ENCODE measurements around the gene REXO5. TPM values are rescaled to one million over a fixed set of nuclear protein-coding genes. Genes with fewer than 3 reads are reported as not detected.

The REXO5 gene
- total and polyA plus RNA-seq, 2 donors (not counting 3 experiments of a cell fraction or from before 2014, with no cell fraction given), result 2.3 to 11.5 TPM

DNA sequence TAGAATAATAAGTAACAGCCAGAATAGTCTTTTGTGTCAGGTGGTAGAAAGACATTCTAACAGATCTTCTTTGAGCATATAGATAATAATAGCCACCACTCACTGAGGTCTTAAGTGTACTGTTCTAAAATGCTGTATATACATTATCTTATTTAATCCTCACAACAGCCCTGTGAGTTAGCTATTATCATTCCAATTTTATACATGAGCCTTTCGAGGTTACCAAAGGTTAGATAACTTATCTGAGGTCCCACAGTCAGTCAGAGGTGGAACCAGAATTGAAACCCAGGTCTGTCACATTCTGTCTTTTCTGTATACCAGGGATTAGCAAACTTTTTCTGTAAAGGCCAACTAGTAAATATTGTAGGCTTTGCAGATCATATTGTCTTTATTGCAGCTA is 23.2 kb downstream of the REXO5 start:
- CTCF ChIA-PET, result no interaction called here
- no peak overlapping the region for H3K4me2 ChIP-seq (ENCODE audit: insufficient read depth, low read length)
- no peak for DNase-seq (ENCODE audit: low read depth, low spot score)

More for the DNA sequence above, 23.2 kb downstream of the REXO5 start:
- no TSS peak for BruUV-seq (replicated peaks)
- dilution Hi-C loops (cut with MboI; ENCODE audit: extremely low pct_ligation_motif_present, low sequenced_read_pairs), result no loop called here
- no peak overlapping the region for H2AFZ ChIP-seq (ENCODE audit: low read depth, low read length)
- H3K36me3 ChIP-seq (ENCODE audit: control insufficient read depth in 2 of 2, extremely low read depth in 1 of 2, insufficient read depth in 2 of 2, low read length in 2 of 2), result peaks cover 4 to 9% of the 10 kb centered on the region in 2 experiments
- H3K9me3 ChIP-seq (replicated peaks; ENCODE audit: control insufficient read depth, insufficient read depth, low read length), result no peaks in the 10 kb centered on the region
- H3K9ac ChIP-seq (replicated peaks; ENCODE audit: extremely low read depth, insufficient read depth, low read length), result no peak overlapping the region
- no peaks in the 10 kb centered on the region for H3K27me3 ChIP-seq (ENCODE audit: control insufficient read depth in 2 of 2, insufficient read depth in 2 of 2, low read length in 2 of 2)
- no peaks in the 10 kb centered on the region for H3K4me1 ChIP-seq (ENCODE audit: control insufficient read depth, extremely low read depth, insufficient read depth, low read length)
- no peak overlapping the region for H3K4me3 ChIP-seq (replicated peaks in 1 of 3; ENCODE audit: insufficient read depth in 1 of 3, low read depth in 1 of 3, low read length in 3 of 3)
- no peaks in the 10 kb centered on the region for H4K20me1 ChIP-seq (replicated peaks; ENCODE audit: control insufficient read depth, extremely low read depth, insufficient read depth, low read length)
- H3K79me2 ChIP-seq (ENCODE audit: control insufficient read depth, insufficient read depth, low read length), result no peaks in the 10 kb centered on the region
- POLR2A ChIA-PET, result no interaction called here
- no peak overlapping the region for H3K27ac ChIP-seq (ENCODE audit: insufficient read depth, low read depth, low read length)
- FAIRE-seq, result no peak
- no peak for TF ChIP-seq FOS (IDR thresholded peaks at IDR 0.05; ENCODE audit: borderline replicate concordance, insufficient read depth, low read length)
- TF ChIP-seq JUN (IDR thresholded peaks at IDR 0.05; ENCODE audit: borderline replicate concordance, insufficient read depth, insufficient read length, low read depth), result no peak
- no peak for TF ChIP-seq POLR2A (IDR thresholded peaks at IDR 0.05; ENCODE audit: low read depth, low read length)
- no peak for TF ChIP-seq MAX (IDR thresholded peaks at IDR 0.05; ENCODE audit: insufficient read depth, insufficient read length)
- TF ChIP-seq, protein P1, sequence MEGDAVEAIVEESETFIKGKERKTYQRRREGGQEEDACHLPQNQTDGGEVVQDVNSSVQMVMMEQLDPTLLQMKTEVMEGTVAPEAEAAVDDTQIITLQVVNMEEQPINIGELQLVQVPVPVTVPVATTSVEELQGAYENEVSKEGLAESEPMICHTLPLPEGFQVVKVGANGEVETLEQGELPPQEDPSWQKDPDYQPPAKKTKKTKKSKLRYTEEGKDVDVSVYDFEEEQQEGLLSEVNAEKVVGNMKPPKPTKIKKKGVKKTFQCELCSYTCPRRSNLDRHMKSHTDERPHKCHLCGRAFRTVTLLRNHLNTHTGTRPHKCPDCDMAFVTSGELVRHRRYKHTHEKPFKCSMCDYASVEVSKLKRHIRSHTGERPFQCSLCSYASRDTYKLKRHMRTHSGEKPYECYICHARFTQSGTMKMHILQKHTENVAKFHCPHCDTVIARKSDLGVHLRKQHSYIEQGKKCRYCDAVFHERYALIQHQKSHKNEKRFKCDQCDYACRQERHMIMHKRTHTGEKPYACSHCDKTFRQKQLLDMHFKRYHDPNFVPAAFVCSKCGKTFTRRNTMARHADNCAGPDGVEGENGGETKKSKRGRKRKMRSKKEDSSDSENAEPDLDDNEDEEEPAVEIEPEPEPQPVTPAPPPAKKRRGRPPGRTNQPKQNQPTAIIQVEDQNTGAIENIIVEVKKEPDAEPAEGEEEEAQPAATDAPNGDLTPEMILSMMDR (IDR thresholded peaks at IDR 0.05; ENCODE audit: extremely low read depth in 1 of 2, insufficient read depth in 1 of 2, low read depth in 1 of 2, low read length in 2 of 2), result no peak
- no peak for TF ChIP-seq POLR2AphosphoS5 (IDR thresholded peaks at IDR 0.05; ENCODE audit: insufficient read depth, low read depth, low read length)
- intact Hi-C loops (cut with micrococcal nuclease), result no loop called here
- H3K9me1 ChIP-seq (replicated peaks; ENCODE audit: control insufficient read depth, extremely low read depth, insufficient read depth, low read length), result no peaks in the 10 kb centered on the region

Data from endothelial cell of umbilical vein (primary cell).